ENCODE results near the gene GRM7. TPM values are rescaled to one million over a fixed set of nuclear protein-coding genes. Genes with fewer than 3 reads are reported as not detected.

Gene GRM7
- total and polyA plus RNA-seq, 2 experiments from 2014 or later = 1.7 to 2.7 TPM

DNA sequence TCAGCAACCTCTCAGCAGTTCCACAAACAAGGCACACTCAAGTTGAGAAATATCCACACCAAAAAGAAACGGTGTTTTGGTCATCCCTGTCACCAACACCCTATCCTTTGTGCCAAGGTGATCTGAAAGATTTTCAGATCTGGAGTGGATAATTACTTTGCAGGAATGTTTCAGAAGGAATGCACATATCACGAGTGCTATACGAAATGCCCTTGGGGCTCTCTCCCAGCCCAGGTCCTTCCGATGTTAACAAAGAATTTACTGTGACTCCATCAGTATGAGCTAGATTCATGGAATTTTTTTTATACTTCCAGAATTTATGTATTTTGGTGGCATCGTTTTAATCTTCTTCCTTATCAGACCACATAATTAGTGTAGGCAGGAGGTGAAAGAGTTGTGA is 105.0 kb downstream of the GRM7 start:
- Histone ChIP-seq H2AFZ (no peak overlapping the region), H3K4me3 (no peak overlapping the region), H3K27ac (no peak overlapping the region), H3K9me2 (replicated peaks; ENCODE audit: insufficient read depth) (no peaks in the 10 kb centered on the region), H3K27me3 (no peaks in the 10 kb centered on the region), H3K79me2 (no peaks in the 10 kb centered on the region), H3K9me3 (ENCODE audit: low read depth) (no peaks in the 10 kb centered on the region), H4K20me1 (ENCODE audit: insufficient read depth, poor library complexity, severe bottlenecking) (no peaks in the 10 kb centered on the region), H3K36me3 (replicated peaks; ENCODE audit: insufficient read depth, low read depth) (no peaks in the 10 kb centered on the region), H3K4me2 (no peak overlapping the region), H3K4me1 (ENCODE audit: insufficient read depth) (no peaks in the 10 kb centered on the region)
- 68% methylated on average over 5 of the region's 5 CpGs for WGBS (ENCODE audit: low lambda C conversion rate, missing lambda C conversion rate)
- DNase-seq (ENCODE audit: low spot score) = no peak
- TF ChIP-seq, protein P1, sequence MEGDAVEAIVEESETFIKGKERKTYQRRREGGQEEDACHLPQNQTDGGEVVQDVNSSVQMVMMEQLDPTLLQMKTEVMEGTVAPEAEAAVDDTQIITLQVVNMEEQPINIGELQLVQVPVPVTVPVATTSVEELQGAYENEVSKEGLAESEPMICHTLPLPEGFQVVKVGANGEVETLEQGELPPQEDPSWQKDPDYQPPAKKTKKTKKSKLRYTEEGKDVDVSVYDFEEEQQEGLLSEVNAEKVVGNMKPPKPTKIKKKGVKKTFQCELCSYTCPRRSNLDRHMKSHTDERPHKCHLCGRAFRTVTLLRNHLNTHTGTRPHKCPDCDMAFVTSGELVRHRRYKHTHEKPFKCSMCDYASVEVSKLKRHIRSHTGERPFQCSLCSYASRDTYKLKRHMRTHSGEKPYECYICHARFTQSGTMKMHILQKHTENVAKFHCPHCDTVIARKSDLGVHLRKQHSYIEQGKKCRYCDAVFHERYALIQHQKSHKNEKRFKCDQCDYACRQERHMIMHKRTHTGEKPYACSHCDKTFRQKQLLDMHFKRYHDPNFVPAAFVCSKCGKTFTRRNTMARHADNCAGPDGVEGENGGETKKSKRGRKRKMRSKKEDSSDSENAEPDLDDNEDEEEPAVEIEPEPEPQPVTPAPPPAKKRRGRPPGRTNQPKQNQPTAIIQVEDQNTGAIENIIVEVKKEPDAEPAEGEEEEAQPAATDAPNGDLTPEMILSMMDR (IDR thresholded peaks at IDR 0.05; ENCODE audit: poor library complexity) = no peak
- TF ChIP-seq EZH2 (IDR thresholded peaks at IDR 0.05; ENCODE audit: borderline replicate concordance) (no peak), EZH2phosphoT487 (IDR thresholded peaks at IDR 0.05; ENCODE audit: low read depth, severe bottlenecking, unreplicated experiment) (no peak)

DNA sequence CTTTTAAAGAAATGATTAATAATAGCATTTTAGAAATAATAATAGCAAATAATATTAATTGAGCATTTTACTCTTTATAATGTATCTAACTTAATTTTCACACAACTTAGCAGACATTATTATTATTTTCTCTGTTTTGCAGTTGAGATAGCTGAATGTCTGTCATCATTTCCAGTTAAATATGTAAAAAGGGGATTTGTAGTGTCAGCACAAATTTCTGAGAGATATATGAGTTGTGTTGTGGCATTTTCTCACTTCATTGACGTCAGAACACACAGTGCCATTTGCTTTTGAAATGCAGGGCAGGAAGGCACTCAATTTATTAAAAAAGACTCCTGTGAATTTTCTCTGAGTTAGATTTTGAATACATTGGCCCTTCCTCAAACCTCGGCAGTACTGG is 111.0 kb downstream of the GRM7 start:
- 89% methylated on average over 2 of the region's 2 CpGs for WGBS (ENCODE audit: low lambda C conversion rate, missing lambda C conversion rate)

DNA sequence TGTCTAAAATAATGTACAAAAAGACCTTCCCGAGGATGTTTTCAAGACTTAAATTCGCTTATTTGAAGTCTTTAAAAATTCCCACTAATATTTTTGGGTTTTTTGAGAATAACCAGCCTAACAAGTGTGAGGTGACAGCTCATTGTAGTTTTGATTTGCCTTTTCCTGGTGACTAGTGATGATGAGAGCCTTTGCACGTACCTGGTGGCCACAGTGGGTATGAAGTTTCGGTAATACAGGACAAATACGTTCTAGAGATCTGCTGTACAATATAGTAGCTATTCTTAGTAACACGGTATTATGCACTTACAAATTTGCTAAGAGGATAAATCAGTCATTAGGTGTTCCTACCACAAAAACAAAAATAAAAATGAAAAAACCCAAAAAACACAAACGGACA is 124.9 kb downstream of the GRM7 start:
- Histone ChIP-seq H3K27ac (no peak overlapping the region), H3K9me3 (ENCODE audit: low read depth) (no peaks in the 10 kb centered on the region), H3K4me3 (no peak overlapping the region), H3K79me2 (no peaks in the 10 kb centered on the region), H3K4me2 (no peak overlapping the region), H3K36me3 (replicated peaks; ENCODE audit: insufficient read depth, low read depth) (no peaks in the 10 kb centered on the region), H3K27me3 (no peaks in the 10 kb centered on the region), H4K20me1 (ENCODE audit: insufficient read depth, poor library complexity, severe bottlenecking) (no peaks in the 10 kb centered on the region), H3K9me2 (replicated peaks; ENCODE audit: insufficient read depth) (no peaks in the 10 kb centered on the region), H3K4me1 (ENCODE audit: insufficient read depth) (no peaks in the 10 kb centered on the region), H2AFZ (no peak overlapping the region)
- DNase-seq (ENCODE audit: low spot score) = no peak
- TF ChIP-seq EZH2 (IDR thresholded peaks at IDR 0.05; ENCODE audit: borderline replicate concordance) (no peak), EZH2phosphoT487 (IDR thresholded peaks at IDR 0.05; ENCODE audit: low read depth, severe bottlenecking, unreplicated experiment) (no peak)
- TF ChIP-seq, protein P1 (IDR thresholded peaks at IDR 0.05; ENCODE audit: poor library complexity) = no peak
- WGBS (ENCODE audit: low lambda C conversion rate, missing lambda C conversion rate) = 96% methylated on average over 7 of the region's 7 CpGs

More for the DNA sequence above, 111.0 kb downstream of the GRM7 start:
- DNase-seq (ENCODE audit: low spot score) = no peak
- Histone ChIP-seq H3K27me3 (no peaks in the 10 kb centered on the region), H3K4me1 (ENCODE audit: insufficient read depth) (no peaks in the 10 kb centered on the region), H3K9me2 (replicated peaks; ENCODE audit: insufficient read depth) (no peaks in the 10 kb centered on the region), H3K4me2 (no peak overlapping the region), H3K4me3 (no peak overlapping the region), H3K79me2 (no peaks in the 10 kb centered on the region), H4K20me1 (ENCODE audit: insufficient read depth, poor library complexity, severe bottlenecking) (no peaks in the 10 kb centered on the region), H3K9me3 (ENCODE audit: low read depth) (no peaks in the 10 kb centered on the region), H3K36me3 (replicated peaks; ENCODE audit: insufficient read depth, low read depth) (no peaks in the 10 kb centered on the region), H2AFZ (no peak overlapping the region), H3K27ac (no peak overlapping the region)
- no peak for TF ChIP-seq EZH2 (IDR thresholded peaks at IDR 0.05; ENCODE audit: borderline replicate concordance)
- TF ChIP-seq, protein P1 (IDR thresholded peaks at IDR 0.05; ENCODE audit: poor library complexity) = no peak
